Inflammatory macrophage (primary cell): ENCODE data around the gene RNF123.

ENCODE experiments used
- DNase-seq, 2 donors: peaks; one replicate each; pipeline ENCODE4 v3.0.0-alpha.2; 2020 to 2022

RNF123 gene

GRCh38 chr3:49705390-49705960, 16.1 kb downstream of the RNF123 start:
- no peak for DNase-seq

- DNase-seq, result no peak
Measured at GRCh38 chr3:49706456-49707112, 17.2 kb downstream of the RNF123 start.

- DNase-seq, result no peak
Measured at GRCh38 chr3:49707113-49707480, 17.7 kb downstream of the RNF123 start.

GRCh38 chr3:49709852-49710251, 20.5 kb downstream of the RNF123 start:
- DNase-seq, result no peak

- DNase-seq, result no peak
Measured at GRCh38 chr3:49711489-49711888, 22.1 kb downstream of the RNF123 start.

- no peak for DNase-seq
Measured at GRCh38 chr3:49712166-49712565, 22.8 kb downstream of the RNF123 start.

GRCh38 chr3:49712631-49713317, 23.4 kb downstream of the RNF123 start:
- DNase-seq, result no peak

- no peak for DNase-seq
Measured at GRCh38 chr3:49713336-49714105, 24.2 kb downstream of the RNF123 start.

GRCh38 chr3:49714728-49715550, 25.6 kb downstream of the RNF123 start:
- no peak for DNase-seq

- DNase-seq, result no peak
Measured at GRCh38 chr3:49715611-49716121, 26.3 kb downstream of the RNF123 start.

- DNase-seq, result no peak
Measured at GRCh38 chr3:49716169-49716568, 26.8 kb downstream of the RNF123 start.

GRCh38 chr3:49716691-49717210, 27.4 kb downstream of the RNF123 start:
- DNase-seq, result no peak

- no peak for DNase-seq
Measured at GRCh38 chr3:49717211-49717958, 28.0 kb downstream of the RNF123 start.

- DNase-seq, result no peak
Measured at GRCh38 chr3:49717959-49718857, 28.9 kb downstream of the RNF123 start.

- DNase-seq, result no peak
Measured at GRCh38 chr3:49718858-49719213, 29.5 kb downstream of the RNF123 start.

- DNase-seq, result peak; percentile 95 to 96
Measured at GRCh38 chr3:49719214-49719884, 30.0 kb downstream of the RNF123 start, which contains the start of gene AMIGO3. Gene AMIGO3 (minus strand): TSS chr3:49719684. CDS start chr3:49719465, 219 bp downstream.

GRCh38 chr3:49720855-49721595, 31.7 kb downstream of the RNF123 start:
- no peak for DNase-seq

- no peak for DNase-seq
Measured at GRCh38 chr3:49721596-49721895, 32.2 kb downstream of the RNF123 start.
